Neuronal stem cell (in vitro differentiated cells): ENCODE results near the gene PHLDA3.

Source experiments
- DNase-seq: peaks from one replicate; pipeline ENCODE4 v3.0.0-alpha.2; 2013; ENCODE audit warnings: low spot score
- H2AFZ ChIP-seq: one replicate; pipeline ENCODE4 v1.6.1; 2013; ENCODE audit warnings: mild to moderate bottlenecking, low read length, inconsistent platforms
- H2AK5ac ChIP-seq: 2 replicates; pipeline ENCODE4 v1.6.1; 2013; ENCODE audit warnings: low read depth, mild to moderate bottlenecking, inconsistent platforms, low read length, moderate library complexity, mixed read lengths
- H2BK120ac ChIP-seq: 2 replicates; pipeline ENCODE4 v1.6.1; 2013; ENCODE audit warnings: low read depth, mild to moderate bottlenecking, inconsistent platforms, low read length, moderate library complexity, mixed read lengths
- H2BK12ac ChIP-seq: one replicate; pipeline ENCODE4 v1.6.1; 2013; ENCODE audit warnings: low read length, inconsistent platforms
- H2BK15ac ChIP-seq: 2 replicates; pipeline ENCODE4 v1.6.1; 2013; ENCODE audit warnings: mild to moderate bottlenecking, low read length, inconsistent platforms, mixed read lengths
- H2BK5ac ChIP-seq: one replicate; pipeline ENCODE4 v1.6.1; 2013; ENCODE audit warnings: inconsistent platforms, mild to moderate bottlenecking, low read length, moderate library complexity
- H3K14ac ChIP-seq: one replicate; pipeline ENCODE4 v1.6.1; 2013; ENCODE audit warnings: low read length, inconsistent platforms
- H3K18ac ChIP-seq: 2 replicates; pipeline ENCODE4 v1.6.1; 2013; ENCODE audit warnings: low read length, inconsistent platforms
- H3K23ac ChIP-seq: 2 replicates; pipeline ENCODE4 v1.6.1; 2013; ENCODE audit warnings: low read depth, mild to moderate bottlenecking, mixed read lengths, low read length, inconsistent platforms; ENCODE audit not compliant: poor library complexity
- H3K27ac ChIP-seq: replicated peaks from 3 replicates; pipeline ENCODE4 v1.5.1; 2013; ENCODE audit warnings: low read length, inconsistent platforms
- H3K27me3 ChIP-seq, 3 experiments: 2 replicates each; pipeline ENCODE4 v1.6.1; 2013; ENCODE audit warnings: low read length in 3 of 3, mild to moderate bottlenecking in 2 of 3, inconsistent platforms in 1 of 3, low read depth in 1 of 3, mixed read lengths in 1 of 3, moderate library complexity in 1 of 3; ENCODE audit not compliant: control insufficient read depth in 3 of 3, insufficient read depth in 3 of 3
- H3K36me3 ChIP-seq, 2 donors: replicated peaks in 1 of 2; 2 replicates each; pipeline ENCODE4 v1.6.1; 2013; ENCODE audit warnings: low read length in 2 of 2; ENCODE audit not compliant: control insufficient read depth in 2 of 2, insufficient read depth in 2 of 2
- H3K4ac ChIP-seq: 2 replicates; pipeline ENCODE4 v1.6.1; 2013; ENCODE audit warnings: inconsistent platforms, mild to moderate bottlenecking, low read length, moderate library complexity
- H3K4me1 ChIP-seq, 2 donors: 1 replicate in 1 of 2; 2 replicates in 1 of 2; pipeline ENCODE4 v1.6.1; 2013; ENCODE audit warnings: low read length in 2 of 2, low read depth in 1 of 2; ENCODE audit not compliant: control insufficient read depth in 2 of 2, insufficient read depth in 1 of 2
- H3K4me2 ChIP-seq: one replicate; pipeline ENCODE4 v1.6.1; 2013; ENCODE audit warnings: mild to moderate bottlenecking, low read length, inconsistent platforms; ENCODE audit not compliant: insufficient read depth, poor library complexity, severe bottlenecking
- H3K4me3 ChIP-seq, 2 donors: 2 replicates each; pipeline ENCODE4 v1.5.1; 2013; ENCODE audit warnings: low read length in 2 of 2, mild to moderate bottlenecking in 2 of 2, inconsistent platforms in 1 of 2, moderate library complexity in 1 of 2
- H3K79me1 ChIP-seq: one replicate; pipeline ENCODE4 v1.6.1; 2013; ENCODE audit warnings: low read depth, mild to moderate bottlenecking, inconsistent platforms, low read length, moderate library complexity
- H3K9ac ChIP-seq: one replicate; pipeline ENCODE4 v1.6.1; 2013; ENCODE audit warnings: mild to moderate bottlenecking, low read depth, low read length, inconsistent platforms; ENCODE audit not compliant: poor library complexity
- H3K9me3 ChIP-seq, 2 donors: replicated peaks in 1 of 2; 2 replicates each; pipeline versions ENCODE3 to v1.6.1; 2013; ENCODE audit warnings: low read length in 2 of 2, mild to moderate bottlenecking in 2 of 2, inconsistent platforms in 1 of 2, low read depth in 1 of 2, mixed read lengths in 1 of 2, moderate library complexity in 1 of 2; ENCODE audit not compliant: control insufficient read depth in 2 of 2, insufficient read depth in 1 of 2
- H4K8ac ChIP-seq: one replicate; pipeline ENCODE4 v1.6.1; 2013; ENCODE audit warnings: low read depth, mild to moderate bottlenecking, inconsistent platforms, low read length, moderate library complexity
- H4K91ac ChIP-seq: one replicate; pipeline ENCODE4 v1.6.1; 2013; ENCODE audit warnings: low read length, low read depth, mild to moderate bottlenecking, inconsistent platforms; ENCODE audit not compliant: poor library complexity
- WGBS, 2 donors: extraction: QIAGEN DNeasy Blood & Tissue Kit; methylation state at CpG; one replicate each; pipeline ENCODE4 v1.1.7; 2013; ENCODE audit warnings: missing lambda C conversion rate in 2 of 2, mixed read lengths in 1 of 2; ENCODE audit not compliant: insufficient read length in 2 of 2, insufficient replicate concordance in 1 of 2; ENCODE audit errors: extremely low coverage in 2 of 2; 5-methylcytosine and 5-hydroxymethylcytosine counted together

PHLDA3 gene

GRCh38 chr1:201488830-201489589, 20.0 kb upstream of the PHLDA3 start:
- H2BK120ac ChIP-seq: no peak overlapping the region
- no peak overlapping the region for H3K18ac ChIP-seq
- H3K4me1 ChIP-seq: peaks cover 3 to 7% of the 10 kb centered on the region in 2 donors
- H3K4me3 ChIP-seq: no peak overlapping the region
- no CpG with 5 or more reads among the region's 12 CpGs for WGBS, 2 donors
- no peak overlapping the region for H2AK5ac ChIP-seq
- H3K4ac ChIP-seq: no peak overlapping the region
- H3K36me3 ChIP-seq: no peaks in the 10 kb centered on the region
- H2AFZ ChIP-seq: no peak overlapping the region
- H3K79me1 ChIP-seq: no peaks in the 10 kb centered on the region
- H3K23ac ChIP-seq: no peak overlapping the region
- H2BK5ac ChIP-seq: no peak overlapping the region
- no peak overlapping the region for H2BK15ac ChIP-seq
- H3K14ac ChIP-seq: no peak overlapping the region
- no peak overlapping the region for H4K8ac ChIP-seq
- H3K27ac ChIP-seq: no peak overlapping the region
- H3K9me3 ChIP-seq: peaks cover 0 to 3% of the 10 kb centered on the region in 2 donors
- H3K27me3 ChIP-seq: no peaks in the 10 kb centered on the region
- H3K4me2 ChIP-seq: no peak overlapping the region
- H4K91ac ChIP-seq: no peak overlapping the region
- DNase-seq: no peak
- no peak overlapping the region for H3K9ac ChIP-seq
- H2BK12ac ChIP-seq: no peak overlapping the region

- Histone ChIP-seq H2BK5ac (no peak overlapping the region), H3K79me1 (no peaks in the 10 kb centered on the region), H3K4me2 (no peak overlapping the region), H3K9me3 (no peaks in the 10 kb centered on the region), H3K4me1 (peaks cover 0 to 4% of the 10 kb centered on the region in 2 donors), H3K14ac (no peak overlapping the region), H2BK120ac (no peak overlapping the region), H2BK12ac (no peak overlapping the region), H3K4me3 (no peak overlapping the region), H3K4ac (no peak overlapping the region), H4K8ac (no peak overlapping the region), H3K9ac (no peak overlapping the region), H3K23ac (no peak overlapping the region), H3K27me3 (no peaks in the 10 kb centered on the region), H2AFZ (no peak overlapping the region), H3K27ac (no peak overlapping the region), H2BK15ac (no peak overlapping the region), H2AK5ac (no peak overlapping the region), H4K91ac (no peak overlapping the region), H3K36me3 (no peaks in the 10 kb centered on the region), H3K18ac (no peak overlapping the region)
- WGBS, 2 donors: no CpG with 5 or more reads among the region's 2 CpGs
- DNase-seq: no peak
Observed at GRCh38 chr1:201487742-201488141, 18.8 kb upstream of the PHLDA3 start.

GRCh38 chr1:201486187-201486586, 17.2 kb upstream of the PHLDA3 start:
- no CpG with 5 or more reads among the region's 3 CpGs for WGBS, 2 donors
- DNase-seq: no peak

GRCh38 chr1:201485184-201485774, 16.3 kb upstream of the PHLDA3 start:
- H2BK15ac ChIP-seq: peak overlapping the region; percentile 42
- H3K9me3 ChIP-seq: no peaks in the 10 kb centered on the region
- WGBS, 2 donors: no CpG with 5 or more reads among the region's 4 CpGs
- no peak overlapping the region for H2AFZ ChIP-seq
- no peak overlapping the region for H2BK12ac ChIP-seq
- H3K4ac ChIP-seq: no peak overlapping the region
- no peak overlapping the region for H3K9ac ChIP-seq
- H3K14ac ChIP-seq: no peak overlapping the region
- no peak overlapping the region for H4K8ac ChIP-seq
- H2AK5ac ChIP-seq: no peak overlapping the region
- H3K18ac ChIP-seq: no peak overlapping the region
- H3K4me2 ChIP-seq: no peak overlapping the region
- no peak overlapping the region for H4K91ac ChIP-seq
- peaks cover 4 to 9% of the 10 kb centered on the region in 2 donors for H3K4me1 ChIP-seq
- no peak overlapping the region for H2BK5ac ChIP-seq
- no peak overlapping the region for H3K4me3 ChIP-seq
- DNase-seq: no peak
- H3K27me3 ChIP-seq: peaks cover 3 to 15% (median 15%) of the 10 kb centered on the region in 3 experiments
- H3K23ac ChIP-seq: no peak overlapping the region
- no peaks in the 10 kb centered on the region for H3K79me1 ChIP-seq
- no peak overlapping the region for H2BK120ac ChIP-seq
- H3K36me3 ChIP-seq: no peaks in the 10 kb centered on the region
- H3K27ac ChIP-seq: no peak overlapping the region

More at GRCh38 chr1:201486187-201486586, 17.2 kb upstream of the PHLDA3 start:
- Histone ChIP-seq H3K4me2 (no peak overlapping the region), H3K27me3 (peaks cover 1 to 8% (median 8%) of the 10 kb centered on the region in 3 experiments), H2BK12ac (no peak overlapping the region), H3K36me3 (no peaks in the 10 kb centered on the region), H3K9me3 (no peaks in the 10 kb centered on the region), H3K23ac (no peak overlapping the region), H3K9ac (no peak overlapping the region), H3K18ac (no peak overlapping the region), H3K14ac (no peak overlapping the region), H2BK120ac (no peak overlapping the region), H2BK5ac (no peak overlapping the region), H3K79me1 (no peaks in the 10 kb centered on the region), H3K27ac (no peak overlapping the region), H4K91ac (no peak overlapping the region), H2AK5ac (no peak overlapping the region), H2AFZ (peak overlapping the region; percentile 39), H4K8ac (no peak overlapping the region), H3K4ac (no peak overlapping the region), H2BK15ac (no peak overlapping the region), H3K4me3 (no peak overlapping the region), H3K4me1 (peaks cover 4 to 5% of the 10 kb centered on the region in 2 donors)
